PC-9 (cell line): Measurements from ENCODE around the gene MMD2. TPM values are rescaled to one million over a fixed set of nuclear protein-coding genes. Genes with fewer than 3 reads are reported as not detected.
"Not testable (repeated sequence)": the region's sequence is repeated elsewhere in the genome, so short reads cannot be mapped to it uniquely, and the experiment has no call there.

ENCODE experiments used
- BruUV-seq: library from RNA; stranded (reverse); fragments of 400-500 nt; replicated peaks from 2 replicates; lab custom pipeline; 2021; lab: Mats Ljungman, UMichigan
- CTCF ChIA-PET: fragments of 300-600 bp; sonication (Branson Sonifier 250); formaldehyde crosslinking; loops from one replicate; lab custom pipeline; 2022; ENCODE audit warnings: antibody characterized with exemption; lab: Charles Lee
- POLR2A ChIA-PET: fragments of 300-600 bp; sonication (Branson Sonifier 250); formaldehyde crosslinking; loops from one replicate; lab custom pipeline; 2022; ENCODE audit warnings: antibody characterized with exemption; ENCODE audit not compliant: unreplicated experiment; lab: Charles Lee
- DNase-seq, 2 experiments: peaks; one replicate each; pipeline versions ENCODE4 v3.0.0 to v3.0.0-alpha.2; 2015 to 2022; ENCODE audit warnings: mixed read lengths in 1 of 2
- H2AFZ ChIP-seq: fragments of 200-600 bp; sonication (generic); 2 replicates; pipeline ENCODE4 v1.8.1; 2017; ENCODE audit warnings: antibody characterized with exemption
- H3F3A ChIP-seq: fragments of 200-600 bp; sonication (generic); 2 replicates; pipeline ENCODE4 v1.8.1; 2017; ENCODE audit warnings: antibody characterized with exemption, mild to moderate bottlenecking, low read depth; ENCODE audit not compliant: insufficient read depth
- H3K27ac ChIP-seq: fragments of 200-600 bp; sonication (generic); 2 replicates; pipeline ENCODE4 v1.6.1; 2016; ENCODE audit warnings: mixed run types
- H3K27me3 ChIP-seq: fragments of 200-600 bp; sonication (generic); 2 replicates; pipeline ENCODE4 v1.6.1; 2016; ENCODE audit warnings: low read depth, mixed run types; ENCODE audit not compliant: insufficient read depth
- H3K36me3 ChIP-seq: fragments of 200-600 bp; sonication (generic); 2 replicates; pipeline ENCODE4 v1.6.1; 2016; ENCODE audit warnings: low read depth, mixed run types
- H3K4me1 ChIP-seq: fragments of 200-600 bp; sonication (generic); replicated peaks from 2 replicates; pipeline ENCODE4 v1.6.1; 2016; ENCODE audit warnings: mixed run types; ENCODE audit not compliant: insufficient read depth
- H3K4me2 ChIP-seq: fragments of 200-600 bp; sonication (generic); 2 replicates; pipeline ENCODE4 v1.6.1; 2017; ENCODE audit warnings: mixed run types
- H3K4me3 ChIP-seq: fragments of 200-600 bp; sonication (generic); 2 replicates; pipeline ENCODE4 v1.6.1; 2016; ENCODE audit warnings: mixed run types
- H3K79me2 ChIP-seq: fragments of 200-600 bp; sonication (generic); 2 replicates; pipeline ENCODE4 v1.6.1; 2017; ENCODE audit warnings: low read depth, mixed run types
- H3K9me2 ChIP-seq: fragments of 200-600 bp; sonication (generic); 2 replicates; pipeline ENCODE4 v1.8.1; 2017; ENCODE audit warnings: mild to moderate bottlenecking; ENCODE audit not compliant: insufficient read depth
- H3K9me3 ChIP-seq: fragments of 200-600 bp; sonication (generic); 2 replicates; pipeline ENCODE4 v1.8.1; 2016; ENCODE audit warnings: low read depth; ENCODE audit not compliant: insufficient read depth
- H4K20me1 ChIP-seq: fragments of 200-600 bp; sonication (generic); 2 replicates; pipeline ENCODE4 v1.8.1; 2017; ENCODE audit not compliant: insufficient read depth
- EZH2 ChIP-seq: fragments of 200-600 bp; sonication (generic); IDR thresholded peaks from 2 replicates; pipeline ENCODE4 v1.8.0; 2017; ENCODE audit warnings: antibody characterized with exemption, low read depth
- intact Hi-C: fragments of 100-400 bp; cut with micrococcal nuclease; formaldehyde crosslinking; loops from one replicate; pipeline ENCODE4 v1.10.0; 2022; ENCODE audit not compliant: unreplicated experiment
- total RNA-seq: library from RNA; stranded (reverse); gene quantifications from 2 replicates; pipeline ENCODE4 v1.2.3, GENCODE V29; 2021
- TF ChIP-seq, protein P1 (sequence below): fragments of 200-600 bp; sonication (generic); conservative IDR thresholded peaks from 2 replicates; pipeline ENCODE4 v1.6.1; 2017; ENCODE audit warnings: mixed run types, antibody characterized with exemption, mild to moderate bottlenecking, moderate library complexity

The MMD2 gene
- total RNA-seq, 1 experiment from 2014 or later, result not detected

DNA sequence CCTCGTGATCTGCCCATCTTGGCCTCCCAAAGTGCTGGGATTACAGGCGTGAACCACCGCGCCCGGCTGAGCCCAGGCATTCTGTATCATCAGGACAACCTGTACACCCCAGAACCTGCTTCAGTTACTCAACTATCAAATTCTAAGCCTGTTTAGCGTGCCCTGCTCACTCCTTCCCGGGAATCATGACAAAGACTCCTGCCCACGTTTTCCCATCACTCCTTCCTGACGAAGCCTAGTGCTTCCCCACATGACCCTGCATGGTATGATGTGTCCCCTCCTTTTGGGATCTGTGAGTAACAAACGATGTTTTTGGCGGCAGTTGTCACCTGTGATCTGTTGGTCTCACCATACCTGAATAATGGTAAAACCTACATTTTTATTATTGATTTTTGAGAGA is 63.2 kb downstream of the MMD2 start:
- no TSS peak for BruUV-seq
- CTCF ChIA-PET, result no interaction called here
- no peak overlapping the region for H3K4me3 ChIP-seq
- no peaks in the 10 kb centered on the region for H3K36me3 ChIP-seq
- peaks cover 82% of the 10 kb centered on the region for H3K27me3 ChIP-seq
- no peak overlapping the region for H2AFZ ChIP-seq
- intact Hi-C loops, result no loop called here
- H3K9me2 ChIP-seq, result no peaks in the 10 kb centered on the region
- H3K4me1 ChIP-seq, result no peaks in the 10 kb centered on the region
- H3K79me2 ChIP-seq, result no peaks in the 10 kb centered on the region
- H3K27ac ChIP-seq, result no peak overlapping the region
- H3K9me3 ChIP-seq, result no peaks in the 10 kb centered on the region
- H3K4me2 ChIP-seq, result no peak overlapping the region
- no peak for TF ChIP-seq EZH2
- TF ChIP-seq, protein P1, sequence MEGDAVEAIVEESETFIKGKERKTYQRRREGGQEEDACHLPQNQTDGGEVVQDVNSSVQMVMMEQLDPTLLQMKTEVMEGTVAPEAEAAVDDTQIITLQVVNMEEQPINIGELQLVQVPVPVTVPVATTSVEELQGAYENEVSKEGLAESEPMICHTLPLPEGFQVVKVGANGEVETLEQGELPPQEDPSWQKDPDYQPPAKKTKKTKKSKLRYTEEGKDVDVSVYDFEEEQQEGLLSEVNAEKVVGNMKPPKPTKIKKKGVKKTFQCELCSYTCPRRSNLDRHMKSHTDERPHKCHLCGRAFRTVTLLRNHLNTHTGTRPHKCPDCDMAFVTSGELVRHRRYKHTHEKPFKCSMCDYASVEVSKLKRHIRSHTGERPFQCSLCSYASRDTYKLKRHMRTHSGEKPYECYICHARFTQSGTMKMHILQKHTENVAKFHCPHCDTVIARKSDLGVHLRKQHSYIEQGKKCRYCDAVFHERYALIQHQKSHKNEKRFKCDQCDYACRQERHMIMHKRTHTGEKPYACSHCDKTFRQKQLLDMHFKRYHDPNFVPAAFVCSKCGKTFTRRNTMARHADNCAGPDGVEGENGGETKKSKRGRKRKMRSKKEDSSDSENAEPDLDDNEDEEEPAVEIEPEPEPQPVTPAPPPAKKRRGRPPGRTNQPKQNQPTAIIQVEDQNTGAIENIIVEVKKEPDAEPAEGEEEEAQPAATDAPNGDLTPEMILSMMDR, result no peak
- POLR2A ChIA-PET, result no interaction called here
- DNase-seq, result no peak
- no peaks in the 10 kb centered on the region for H4K20me1 ChIP-seq
- H3F3A ChIP-seq, result no peaks in the 10 kb centered on the region

- Histone ChIP-seq H3K79me2 (no peaks in the 10 kb centered on the region), H3K27ac (no peak overlapping the region), H3K9me3 (no peaks in the 10 kb centered on the region), H3K4me1 (no peaks in the 10 kb centered on the region), H3K4me2 (no peak overlapping the region), H3K27me3 (peaks cover 82% of the 10 kb centered on the region), H3K36me3 (no peaks in the 10 kb centered on the region), H3K9me2 (no peaks in the 10 kb centered on the region), H3K4me3 (no peak overlapping the region), H3F3A (no peaks in the 10 kb centered on the region), H4K20me1 (no peaks in the 10 kb centered on the region), H2AFZ (no peak overlapping the region)
- ChIA-PET CTCF (interaction anchor here (0.6 kb wide), 1 partner anchor 364 kb away, joined by 3 read pairs; no protein-coding TSS in a partner anchor), POLR2A (no interaction called here)
- no TSS peak for BruUV-seq
- DNase-seq, result no peak
- TF ChIP-seq, protein P1, result no peak
- no peak for TF ChIP-seq EZH2
- intact Hi-C loops, result no loop called here
Observed at GRCh38 chr7:4894482-4894881, 64.5 kb downstream of the MMD2 start.

- H3K9me2 ChIP-seq, result no peaks in the 10 kb centered on the region
- H2AFZ ChIP-seq, result no peak overlapping the region
- CTCF ChIA-PET, result no interaction called here
- peaks cover 82% of the 10 kb centered on the region for H3K27me3 ChIP-seq
- no peak overlapping the region for H3K27ac ChIP-seq
- no peaks in the 10 kb centered on the region for H3F3A ChIP-seq
- no peaks in the 10 kb centered on the region for H3K9me3 ChIP-seq
- POLR2A ChIA-PET, result no interaction called here
- H3K79me2 ChIP-seq, result no peaks in the 10 kb centered on the region
- TF ChIP-seq, protein P1, result no peak
- TF ChIP-seq EZH2, result no peak
- H3K4me1 ChIP-seq, result no peaks in the 10 kb centered on the region
- BruUV-seq, result no TSS peak
- no peak overlapping the region for H3K4me3 ChIP-seq
- no peaks in the 10 kb centered on the region for H4K20me1 ChIP-seq
- DNase-seq, result no peak
- H3K36me3 ChIP-seq, result no peaks in the 10 kb centered on the region
- intact Hi-C loops, result no loop called here
- no peak overlapping the region for H3K4me2 ChIP-seq
Observed at GRCh38 chr7:4893929-4894475, 65.0 kb downstream of the MMD2 start.

DNA sequence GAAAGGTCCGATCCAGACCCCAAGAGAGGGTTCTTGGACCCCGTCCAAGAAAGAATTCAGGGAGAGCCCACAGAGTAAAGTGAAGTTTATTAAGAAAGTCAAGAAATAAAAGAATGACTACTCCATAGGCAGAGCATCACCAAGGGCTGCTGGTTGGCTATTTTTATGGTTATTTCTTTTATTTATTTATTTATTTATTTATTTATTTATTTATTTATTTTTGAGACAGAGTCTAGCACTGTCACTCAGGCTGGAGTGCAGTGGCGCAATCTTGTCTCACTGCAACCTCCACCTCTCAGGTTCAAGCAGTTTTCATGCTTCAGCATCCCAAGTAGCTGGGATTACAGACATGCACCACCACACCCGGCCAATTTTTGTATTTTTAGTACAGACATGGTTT is 65.8 kb downstream of the MMD2 start:
- H3K27me3 ChIP-seq, result peaks cover 82% of the 10 kb centered on the region
- H3K9me3 ChIP-seq, H3K27ac ChIP-seq, DNase-seq, H3K4me3 ChIP-seq, H3K4me1 ChIP-seq, CTCF ChIA-PET, H2AFZ ChIP-seq, H3K9me2 ChIP-seq, intact Hi-C loops, POLR2A ChIA-PET, H3K36me3 ChIP-seq, H4K20me1 ChIP-seq, H3K4me2 ChIP-seq, H3K79me2 ChIP-seq, BruUV-seq, H3F3A ChIP-seq: not testable (repeated sequence)

DNA sequence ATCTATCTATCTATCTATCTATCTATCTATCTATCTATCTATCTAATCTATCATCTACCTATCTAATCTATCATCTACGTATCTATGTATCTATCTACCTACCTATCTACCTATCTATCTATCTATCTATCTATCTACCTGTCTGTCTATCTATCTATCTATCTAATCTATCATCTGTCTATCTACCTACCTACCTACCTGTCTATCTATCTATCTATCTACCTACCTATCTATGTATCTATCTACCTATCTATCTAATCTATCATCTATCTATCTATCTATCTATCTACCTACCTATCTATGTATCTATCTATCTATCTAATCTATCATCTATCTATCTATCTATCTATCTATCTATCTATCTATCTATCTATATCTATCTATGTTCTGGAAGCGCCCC is 67.5 kb downstream of the MMD2 start:
- H3K27me3 ChIP-seq, result peaks cover 78% of the 10 kb centered on the region
- H2AFZ ChIP-seq, H3K36me3 ChIP-seq, POLR2A ChIA-PET, H3K9me2 ChIP-seq, H3K79me2 ChIP-seq, BruUV-seq, CTCF ChIA-PET, H3K4me2 ChIP-seq, H3K4me3 ChIP-seq, DNase-seq, H3K4me1 ChIP-seq, intact Hi-C loops, H3K9me3 ChIP-seq, H3K27ac ChIP-seq, H3F3A ChIP-seq, H4K20me1 ChIP-seq: not testable (repeated sequence)
